LNCaP clone FGC (cell line): Measurements from ENCODE around the gene RHOF.

Experiments
- DNase-seq: peaks from one replicate; pipeline ENCODE4 v3.0.0-alpha.2; 2011; ENCODE audit warnings: low read depth
- H3K4me3 ChIP-seq: 2 replicates; pipeline ENCODE4 v1.5.1; 2011; ENCODE audit warnings: mild to moderate bottlenecking, low read depth, low read length, control low read depth
- TF ChIP-seq, protein P1 (sequence below): IDR thresholded peaks from 2 replicates; pipeline ENCODE4 v1.5.1; 2012; ENCODE audit warnings: mild to moderate bottlenecking; ENCODE audit not compliant: control insufficient read depth, insufficient read depth; ENCODE audit errors: extremely low read depth

Gene RHOF

DNA sequence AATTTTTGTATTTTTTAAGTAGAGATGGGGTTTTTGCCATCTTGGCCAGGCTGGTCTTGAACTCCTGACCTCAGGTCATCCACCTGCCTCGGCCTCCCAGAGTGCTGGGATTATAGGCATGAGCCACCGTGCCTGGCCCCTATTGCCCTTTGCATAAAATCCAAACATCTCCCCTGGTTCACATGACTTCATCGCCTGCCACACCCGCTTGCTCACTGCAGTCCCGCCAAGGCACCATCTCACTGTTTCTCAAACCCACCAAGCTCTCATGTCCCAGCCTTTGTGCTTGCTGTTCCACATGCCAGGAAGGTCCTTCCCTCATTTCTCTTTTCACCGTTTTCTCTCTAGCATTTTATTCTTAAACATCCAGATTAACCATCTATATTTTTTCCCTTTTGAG, 9.7 kb downstream of the RHOF start:
- DNase-seq, result no peak
- TF ChIP-seq, protein P1, sequence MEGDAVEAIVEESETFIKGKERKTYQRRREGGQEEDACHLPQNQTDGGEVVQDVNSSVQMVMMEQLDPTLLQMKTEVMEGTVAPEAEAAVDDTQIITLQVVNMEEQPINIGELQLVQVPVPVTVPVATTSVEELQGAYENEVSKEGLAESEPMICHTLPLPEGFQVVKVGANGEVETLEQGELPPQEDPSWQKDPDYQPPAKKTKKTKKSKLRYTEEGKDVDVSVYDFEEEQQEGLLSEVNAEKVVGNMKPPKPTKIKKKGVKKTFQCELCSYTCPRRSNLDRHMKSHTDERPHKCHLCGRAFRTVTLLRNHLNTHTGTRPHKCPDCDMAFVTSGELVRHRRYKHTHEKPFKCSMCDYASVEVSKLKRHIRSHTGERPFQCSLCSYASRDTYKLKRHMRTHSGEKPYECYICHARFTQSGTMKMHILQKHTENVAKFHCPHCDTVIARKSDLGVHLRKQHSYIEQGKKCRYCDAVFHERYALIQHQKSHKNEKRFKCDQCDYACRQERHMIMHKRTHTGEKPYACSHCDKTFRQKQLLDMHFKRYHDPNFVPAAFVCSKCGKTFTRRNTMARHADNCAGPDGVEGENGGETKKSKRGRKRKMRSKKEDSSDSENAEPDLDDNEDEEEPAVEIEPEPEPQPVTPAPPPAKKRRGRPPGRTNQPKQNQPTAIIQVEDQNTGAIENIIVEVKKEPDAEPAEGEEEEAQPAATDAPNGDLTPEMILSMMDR, result no peak
- no peak overlapping the region for H3K4me3 ChIP-seq

DNA sequence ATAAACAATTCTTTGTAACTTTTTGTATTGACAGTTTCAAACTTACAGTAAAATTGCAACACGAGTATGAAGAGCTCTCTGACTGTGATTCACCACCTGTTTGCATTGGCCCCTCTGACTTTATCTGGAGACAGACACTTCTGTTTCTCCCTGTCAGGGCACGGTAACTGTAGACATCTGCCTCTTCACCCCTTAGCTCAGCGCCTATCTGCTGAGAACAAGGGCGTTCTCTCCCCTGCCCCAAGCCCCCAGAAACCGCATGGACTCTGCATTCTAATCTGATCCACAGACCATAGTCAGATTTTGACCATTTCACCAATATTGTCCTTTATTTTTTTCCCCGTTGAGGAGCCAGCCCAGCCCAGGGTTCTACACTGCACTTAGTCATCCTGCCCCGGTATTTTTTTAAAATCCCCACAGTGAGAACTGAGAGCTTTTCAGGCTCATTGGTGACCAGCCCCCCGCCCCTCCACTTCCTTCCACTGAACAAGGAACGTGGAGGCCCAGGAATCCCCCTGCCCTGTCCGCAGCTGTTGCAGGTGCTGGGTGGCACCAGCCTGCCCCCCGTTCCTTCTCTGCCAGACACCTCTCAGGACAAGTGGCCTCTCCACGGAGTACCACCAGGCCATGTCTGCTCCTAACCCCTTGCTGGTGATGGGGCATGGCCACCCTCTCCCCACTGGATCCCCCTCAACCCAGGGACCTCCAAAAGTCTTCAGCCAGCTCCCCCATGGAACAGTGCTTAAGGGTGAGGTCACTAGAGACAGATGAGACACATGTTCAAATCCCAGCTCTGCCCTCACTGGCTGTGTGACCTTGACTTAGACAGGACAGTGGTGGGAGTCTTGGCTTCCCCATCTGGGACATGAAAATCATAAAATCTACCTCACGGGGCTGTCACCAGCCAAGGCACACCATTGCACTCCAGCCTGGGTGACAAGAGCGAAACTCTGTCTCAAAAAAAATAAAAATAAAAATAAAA, 11.2 kb downstream of the RHOF start:
- no peak overlapping the region for H3K4me3 ChIP-seq
- DNase-seq, result no peak
- TF ChIP-seq, protein P1, result no peak

DNA sequence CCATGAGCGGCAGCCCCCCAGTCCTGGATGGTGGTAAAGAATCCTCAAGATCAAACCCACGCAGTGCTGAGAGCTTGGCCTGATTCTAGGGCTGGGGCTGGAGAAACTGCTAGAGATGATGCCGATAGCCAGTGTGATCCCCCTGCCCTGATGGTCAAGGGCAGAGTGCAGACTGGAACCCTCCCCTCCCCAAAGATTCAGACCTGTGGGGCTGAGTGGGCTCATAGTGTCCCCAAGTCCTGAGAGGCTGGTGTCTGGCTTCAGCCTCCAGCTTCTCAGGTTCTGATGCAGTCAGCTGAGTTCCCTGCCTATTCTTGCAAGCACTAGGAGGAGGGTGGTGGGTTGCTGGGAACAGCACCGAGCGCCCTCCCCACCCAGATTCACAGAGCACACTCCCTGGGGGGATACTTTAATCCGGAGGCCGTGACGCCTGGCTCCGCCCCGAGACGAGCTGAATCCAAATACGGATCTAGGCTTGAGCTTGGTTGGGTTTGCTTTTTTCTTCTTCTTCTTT, 11.9 kb downstream of the RHOF start:
- TF ChIP-seq, protein P1, result no peak
- DNase-seq, result no peak
- no peak overlapping the region for H3K4me3 ChIP-seq

DNA sequence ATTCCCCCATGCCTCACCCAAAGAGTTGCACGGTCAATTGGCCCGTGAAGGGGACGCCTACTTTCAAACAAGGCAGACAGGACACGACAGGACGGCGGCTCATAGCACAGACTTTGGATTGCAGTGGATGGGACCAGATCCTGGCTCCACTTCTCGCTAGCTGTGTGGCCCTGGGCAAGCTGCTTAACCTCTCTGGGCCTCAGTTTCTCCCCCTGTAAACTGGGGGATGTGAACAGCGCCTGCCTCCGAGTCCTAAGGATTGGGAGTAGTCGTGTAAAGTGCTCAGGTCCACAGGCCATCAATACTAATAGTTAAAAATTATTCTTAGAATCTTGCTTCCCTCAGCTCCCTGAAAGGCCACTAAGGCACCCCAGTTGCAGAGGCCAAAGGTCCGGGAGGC, 13.1 kb downstream of the RHOF start:
- TF ChIP-seq, protein P1, result no peak
- no peak for DNase-seq
- no peak overlapping the region for H3K4me3 ChIP-seq

DNA sequence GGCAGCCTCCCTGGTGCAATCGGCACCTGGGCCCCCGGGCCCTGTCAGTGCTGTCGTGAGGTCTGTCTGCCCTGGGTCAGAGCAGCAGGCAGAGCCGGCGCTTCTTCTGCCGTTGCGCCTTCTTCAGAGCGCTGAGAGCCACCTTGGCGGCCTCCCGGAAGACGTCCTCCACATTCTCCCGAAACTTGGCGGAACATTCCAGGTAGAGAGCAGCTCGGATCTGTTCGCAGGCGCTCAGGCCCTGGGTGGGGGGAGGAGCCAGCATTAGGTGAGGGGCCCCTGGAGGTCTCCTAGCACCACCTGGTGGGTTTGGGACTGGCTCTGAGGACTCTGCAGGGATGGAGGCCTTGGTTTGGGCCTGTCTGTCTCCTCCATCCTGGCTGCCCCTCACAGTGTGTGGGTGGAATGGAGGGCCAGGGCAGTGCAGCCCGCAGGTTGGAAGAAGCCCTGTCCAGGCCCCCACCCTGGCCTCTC, 14.0 kb downstream of the RHOF start:
- no peak for DNase-seq
- TF ChIP-seq, protein P1, result no peak

DNA sequence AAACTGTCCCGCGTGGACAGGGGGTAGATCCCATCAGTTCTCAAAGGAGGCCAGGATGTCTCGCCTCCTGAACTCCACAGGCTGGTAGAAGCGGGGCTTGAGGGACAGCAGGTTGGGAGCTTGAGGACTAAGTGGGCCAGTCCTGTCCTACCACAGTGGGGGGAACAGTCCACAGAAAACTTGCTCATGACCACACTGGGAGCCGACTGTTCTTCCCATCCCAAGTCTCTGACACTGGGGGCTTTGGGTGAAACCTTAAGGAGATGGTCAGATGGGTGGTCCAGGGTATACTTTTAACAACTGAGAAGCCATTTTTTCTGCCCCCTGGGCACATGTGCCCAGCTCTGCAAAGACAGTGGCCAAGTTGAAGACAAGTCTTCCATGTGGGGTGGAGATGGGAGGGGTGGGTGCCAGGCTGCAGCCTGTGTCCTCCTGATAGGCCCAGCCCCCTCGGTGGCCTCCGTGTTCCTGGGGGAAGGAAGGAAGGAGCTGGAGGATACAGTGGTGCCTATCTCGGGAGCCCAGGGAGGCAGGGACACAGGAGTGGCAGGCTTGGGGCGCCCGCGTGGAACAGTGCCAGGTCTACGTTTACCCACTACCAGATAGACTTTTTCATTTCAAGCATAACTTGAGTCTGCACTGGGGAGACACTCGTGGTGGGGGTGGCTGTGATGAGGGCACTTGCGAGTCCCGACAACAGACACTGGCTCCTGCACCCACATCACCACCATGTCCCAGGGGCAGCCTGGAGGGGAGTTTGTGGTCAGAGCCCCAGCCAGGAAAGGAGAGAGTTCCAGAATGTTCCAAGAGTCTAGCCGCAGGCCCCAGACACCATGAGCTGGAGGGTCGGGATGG, 14.7 kb downstream of the RHOF start:
- no peak for DNase-seq
- TF ChIP-seq, protein P1, result no peak
- no peak overlapping the region for H3K4me3 ChIP-seq

More for the DNA sequence above, 14.0 kb downstream of the RHOF start:
- no peak overlapping the region for H3K4me3 ChIP-seq
